OCI-LY7 (cell line): ENCODE results near the gene LRIG3. TPM values are rescaled to one million over a fixed set of nuclear protein-coding genes. Genes with fewer than 3 reads are reported as not detected.

ENCODE experiments used
- BruUV-seq: library from RNA; stranded (reverse); fragments of 400-500 nt; replicated peaks from 2 replicates; lab custom pipeline; 2021; lab: Mats Ljungman, UMichigan
- CTCF ChIA-PET: fragments of 300-600 bp; sonication (Branson Sonifier 250); formaldehyde crosslinking; loops from one replicate; lab custom pipeline; 2022; ENCODE audit warnings: antibody characterized with exemption; ENCODE audit not compliant: unreplicated experiment; lab: Charles Lee
- POLR2A ChIA-PET: fragments of 300-600 bp; sonication (Branson Sonifier 250); formaldehyde crosslinking; loops from one replicate; lab custom pipeline; 2022; ENCODE audit warnings: antibody characterized with exemption; lab: Charles Lee
- DNase-seq: peaks from one replicate; pipeline ENCODE4 v3.0.0-alpha.2; 2015; ENCODE audit warnings: low spot score
- H2AFZ ChIP-seq: fragments of 200-600 bp; sonication (generic), shearing (Covaris generic); 2 replicates; pipeline ENCODE4 v1.6.1; 2014; ENCODE audit warnings: mild to moderate bottlenecking, antibody characterized with exemption, low read length, moderate library complexity
- H3K27ac ChIP-seq: fragments of 200-600 bp; sonication (generic); 2 replicates; pipeline ENCODE4 v1.5.1; 2014; ENCODE audit warnings: mixed run types, low read depth, mild to moderate bottlenecking, moderate library complexity, low read length, inconsistent platforms; ENCODE audit not compliant: poor library complexity, severe bottlenecking
- H3K36me3 ChIP-seq: fragments of 200-600 bp; sonication (generic); 2 replicates; pipeline ENCODE4 v1.6.1; 2014; ENCODE audit warnings: mild to moderate bottlenecking, antibody characterized with exemption, low read length, moderate library complexity, mixed read lengths; ENCODE audit not compliant: insufficient read depth
- H3K4me1 ChIP-seq: fragments of 200-600 bp; sonication (generic); 2 replicates; pipeline ENCODE4 v1.5.1; 2014; ENCODE audit warnings: mild to moderate bottlenecking, low read length; ENCODE audit not compliant: insufficient read depth, poor library complexity, severe bottlenecking
- H3K4me2 ChIP-seq: fragments of 200-600 bp; sonication (generic); 2 replicates; pipeline ENCODE4 v1.6.1; 2014; ENCODE audit warnings: mild to moderate bottlenecking, low read length
- H3K4me3 ChIP-seq: fragments of 200-600 bp; sonication (generic); 2 replicates; pipeline ENCODE4 v1.5.1; 2014; ENCODE audit warnings: mild to moderate bottlenecking, low read depth, low read length; ENCODE audit not compliant: poor library complexity, severe bottlenecking
- H3K79me2 ChIP-seq: fragments of 200-600 bp; sonication (generic); 2 replicates; pipeline ENCODE4 v1.6.1; 2016; ENCODE audit warnings: low read depth, mild to moderate bottlenecking, low read length, moderate library complexity, mixed read lengths; ENCODE audit not compliant: insufficient read depth
- H3K9me2 ChIP-seq: fragments of 200-600 bp; sonication (generic); 2 replicates; pipeline ENCODE4 v1.6.1; 2016; ENCODE audit warnings: mild to moderate bottlenecking, low read length, mixed read lengths; ENCODE audit not compliant: insufficient read depth
- H3K9me3 ChIP-seq: fragments of 200-600 bp; sonication (generic); 2 replicates; pipeline ENCODE4 v1.6.1; 2014; ENCODE audit warnings: mild to moderate bottlenecking, mixed run types, low read length, mixed read lengths
- H4K20me1 ChIP-seq: fragments of 200-600 bp; sonication (generic); 2 replicates; pipeline ENCODE4 v1.6.1; 2014; ENCODE audit warnings: mild to moderate bottlenecking, antibody characterized with exemption, low read length, moderate library complexity, mixed read lengths; ENCODE audit not compliant: insufficient read depth
- EZH2phosphoT487 ChIP-seq: fragments of 200-600 bp; sonication (generic); IDR thresholded peaks from 2 replicates; pipeline ENCODE4 v1.6.1; 2018; ENCODE audit warnings: low read depth, borderline replicate concordance, mild to moderate bottlenecking, mixed run types, antibody characterized with exemption, low read length, moderate library complexity, mixed read lengths
- intact Hi-C: fragments of 100-400 bp; cut with micrococcal nuclease; formaldehyde crosslinking; loops from one replicate; pipeline ENCODE4 v1.10.0; 2022; ENCODE audit not compliant: unreplicated experiment
- total RNA-seq, 2 experiments: library from RNA; depleted of rRNA in 1 of 2; stranded (reverse); fragments of >200 nt in 1 of 2; shearing (Covaris generic) in 1 of 2; gene quantifications; 2 replicates each; pipeline ENCODE4 v1.2.3, GENCODE V29; 2014 to 2022
- TF ChIP-seq, protein P1 (sequence below): fragments of 200-600 bp; sonication (generic); conservative IDR thresholded peaks from 2 replicates; pipeline ENCODE4 v1.5.1; 2014; ENCODE audit warnings: mild to moderate bottlenecking, antibody characterized with exemption, low read length, moderate library complexity, mixed read lengths

LRIG3 gene
- total RNA-seq, 2 experiments from 2014 or later: not detected

DNA sequence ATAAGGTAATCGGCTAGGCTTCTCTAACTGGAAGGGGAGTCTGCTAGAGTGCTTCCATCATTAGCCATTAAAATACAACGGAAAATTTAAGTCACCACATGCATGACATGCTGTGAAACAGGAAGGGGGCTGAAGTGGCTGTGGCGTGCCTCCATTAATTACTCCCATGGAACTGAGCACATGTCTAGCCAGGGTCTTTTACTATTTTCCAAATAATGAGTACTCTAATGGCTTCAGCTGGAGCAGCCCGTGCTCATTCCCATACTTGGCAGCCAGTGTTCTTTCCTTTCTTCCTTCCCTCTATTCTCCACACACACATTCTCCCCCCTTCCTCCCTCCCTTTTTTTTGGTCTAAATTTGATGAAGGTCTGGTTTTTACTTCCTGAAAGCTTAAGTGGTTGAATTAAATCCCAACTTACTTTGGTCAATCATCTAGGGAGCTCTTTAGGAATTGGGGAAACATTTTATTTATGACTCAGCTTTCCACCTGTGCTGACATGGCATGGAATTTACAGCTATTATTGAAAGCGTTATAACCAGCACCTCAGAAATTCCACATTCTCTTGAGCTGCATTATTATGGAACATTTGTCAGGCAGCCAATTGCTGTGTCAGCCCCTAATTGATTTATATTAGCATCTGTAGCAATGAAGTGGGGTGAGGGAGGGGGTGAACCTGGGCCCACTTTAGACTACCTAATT, 72.3 kb downstream of the LRIG3 start:
- Histone ChIP-seq H4K20me1 (no peaks in the 10 kb centered on the region), H3K9me3 (no peaks in the 10 kb centered on the region), H2AFZ (no peak overlapping the region), H3K9me2 (no peaks in the 10 kb centered on the region), H3K79me2 (no peaks in the 10 kb centered on the region), H3K27ac (no peak overlapping the region), H3K4me2 (no peak overlapping the region), H3K4me1 (no peaks in the 10 kb centered on the region), H3K4me3 (no peak overlapping the region), H3K36me3 (no peaks in the 10 kb centered on the region)
- no peak for TF ChIP-seq EZH2phosphoT487
- TF ChIP-seq, protein P1, sequence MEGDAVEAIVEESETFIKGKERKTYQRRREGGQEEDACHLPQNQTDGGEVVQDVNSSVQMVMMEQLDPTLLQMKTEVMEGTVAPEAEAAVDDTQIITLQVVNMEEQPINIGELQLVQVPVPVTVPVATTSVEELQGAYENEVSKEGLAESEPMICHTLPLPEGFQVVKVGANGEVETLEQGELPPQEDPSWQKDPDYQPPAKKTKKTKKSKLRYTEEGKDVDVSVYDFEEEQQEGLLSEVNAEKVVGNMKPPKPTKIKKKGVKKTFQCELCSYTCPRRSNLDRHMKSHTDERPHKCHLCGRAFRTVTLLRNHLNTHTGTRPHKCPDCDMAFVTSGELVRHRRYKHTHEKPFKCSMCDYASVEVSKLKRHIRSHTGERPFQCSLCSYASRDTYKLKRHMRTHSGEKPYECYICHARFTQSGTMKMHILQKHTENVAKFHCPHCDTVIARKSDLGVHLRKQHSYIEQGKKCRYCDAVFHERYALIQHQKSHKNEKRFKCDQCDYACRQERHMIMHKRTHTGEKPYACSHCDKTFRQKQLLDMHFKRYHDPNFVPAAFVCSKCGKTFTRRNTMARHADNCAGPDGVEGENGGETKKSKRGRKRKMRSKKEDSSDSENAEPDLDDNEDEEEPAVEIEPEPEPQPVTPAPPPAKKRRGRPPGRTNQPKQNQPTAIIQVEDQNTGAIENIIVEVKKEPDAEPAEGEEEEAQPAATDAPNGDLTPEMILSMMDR: no peak
- CTCF ChIA-PET: no interaction called here
- no peak for DNase-seq
- BruUV-seq: no TSS peak
- POLR2A ChIA-PET: no interaction called here
- intact Hi-C loops: no loop called here

DNA sequence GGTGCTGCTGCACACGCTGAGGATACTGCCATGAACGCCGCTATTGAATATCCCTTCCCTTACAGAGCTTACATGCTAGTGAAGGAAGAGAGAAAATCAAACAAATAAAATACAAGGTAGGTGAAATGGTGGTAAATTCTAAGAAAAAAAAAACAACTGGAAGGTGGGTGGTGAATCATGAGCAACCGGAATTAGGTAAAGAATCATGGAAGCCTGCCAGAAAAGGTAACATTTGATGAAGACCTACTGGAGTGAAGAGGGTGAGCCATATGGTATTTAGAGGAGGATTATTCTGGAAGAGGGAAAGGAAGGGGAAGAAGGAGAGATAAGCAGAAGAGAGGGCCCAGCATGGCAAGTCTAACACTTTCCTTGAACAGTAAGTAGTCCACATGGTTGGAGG, 76.1 kb downstream of the LRIG3 start:
- no peaks in the 10 kb centered on the region for H3K36me3 ChIP-seq
- H3K4me2 ChIP-seq: no peak overlapping the region
- H2AFZ ChIP-seq: no peak overlapping the region
- CTCF ChIA-PET: no interaction called here
- H4K20me1 ChIP-seq: no peaks in the 10 kb centered on the region
- intact Hi-C loops: no loop called here
- H3K4me1 ChIP-seq: no peaks in the 10 kb centered on the region
- TF ChIP-seq, protein P1: no peak
- TF ChIP-seq EZH2phosphoT487: no peak
- no peak overlapping the region for H3K4me3 ChIP-seq
- no peaks in the 10 kb centered on the region for H3K9me3 ChIP-seq
- DNase-seq: no peak
- no TSS peak for BruUV-seq
- no peaks in the 10 kb centered on the region for H3K79me2 ChIP-seq
- no peaks in the 10 kb centered on the region for H3K9me2 ChIP-seq
- H3K27ac ChIP-seq: no peak overlapping the region
- POLR2A ChIA-PET: no interaction called here

DNA sequence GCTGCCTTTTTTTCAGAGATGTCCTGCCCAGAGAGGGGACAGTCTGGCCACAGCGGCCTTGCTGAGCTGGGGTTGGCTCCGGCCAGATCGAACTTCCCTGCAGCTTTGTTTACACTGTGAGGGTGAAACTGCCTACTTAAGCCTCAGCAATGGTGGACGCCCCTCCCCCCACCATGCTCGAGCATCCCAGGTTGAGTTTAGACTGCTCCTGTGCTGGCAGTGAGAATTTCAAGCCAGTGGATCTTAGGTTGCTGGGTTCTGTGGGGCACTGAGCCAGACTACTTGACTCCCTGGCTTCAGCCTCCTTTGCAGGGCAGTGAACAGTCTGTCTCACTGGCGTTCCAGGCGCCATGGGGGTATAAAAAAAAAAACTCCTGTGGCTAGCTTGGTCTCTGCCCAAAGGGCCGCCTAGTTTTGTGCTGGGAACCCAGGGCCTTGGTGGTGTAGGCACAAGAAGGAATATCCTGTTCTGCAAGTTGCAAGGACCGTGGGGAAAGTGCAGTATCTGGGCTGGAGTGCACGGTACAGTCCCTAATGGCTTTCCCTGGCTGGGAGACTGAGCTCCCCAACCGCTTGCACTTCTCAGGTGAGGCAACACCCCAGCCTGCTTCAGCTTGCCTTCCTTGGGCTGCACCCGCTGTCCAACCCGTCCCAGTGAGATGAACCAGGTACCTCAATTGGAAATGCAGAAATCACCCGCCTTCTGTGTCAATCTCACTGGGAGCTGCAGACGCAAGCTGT, 79.1 kb downstream of the LRIG3 start:
- intact Hi-C loops: no loop called here
- no peak overlapping the region for H2AFZ ChIP-seq
- H3K9me3 ChIP-seq: no peaks in the 10 kb centered on the region
- POLR2A ChIA-PET: no interaction called here
- no peaks in the 10 kb centered on the region for H4K20me1 ChIP-seq
- H3K4me2 ChIP-seq: no peak overlapping the region
- BruUV-seq: no TSS peak
- no peaks in the 10 kb centered on the region for H3K36me3 ChIP-seq
- H3K9me2 ChIP-seq: no peaks in the 10 kb centered on the region
- no peaks in the 10 kb centered on the region for H3K79me2 ChIP-seq
- H3K4me1 ChIP-seq: no peaks in the 10 kb centered on the region
- no peak overlapping the region for H3K4me3 ChIP-seq
- TF ChIP-seq, protein P1: no peak
- no peak for TF ChIP-seq EZH2phosphoT487
- no peak for DNase-seq
- CTCF ChIA-PET: no interaction called here
- no peak overlapping the region for H3K27ac ChIP-seq
